Bronchial epithelial cell (primary cell): ENCODE measurements around the gene MRPL48. TPM values are rescaled to one million over a fixed set of nuclear protein-coding genes. Genes with fewer than 3 reads are reported as not detected.
A peak's percentile ranks its signal among the peaks of the same experiment; 100 is the strongest.

Experiments
- DNase-seq: peaks from one replicate; pipeline ENCODE4 v3.0.0-alpha.2; 2010; ENCODE audit warnings: low read depth
- FAIRE-seq: peaks from 2 replicates; lab custom pipeline; 2011; peaks lifted over from hg19 to GRCh38; lab: Jason Lieb, UNC
- H3K27me3 ChIP-seq: 2 replicates; pipeline ENCODE4 v1.5.1; 2011; ENCODE audit warnings: low read length; ENCODE audit not compliant: control insufficient read depth, insufficient read depth
- H3K36me3 ChIP-seq: 2 replicates; pipeline ENCODE4 v1.5.1; 2011; ENCODE audit warnings: low read length; ENCODE audit not compliant: control insufficient read depth, insufficient read depth
- H3K4me3 ChIP-seq: 2 replicates; pipeline ENCODE4 v1.5.1; 2011; ENCODE audit warnings: mild to moderate bottlenecking, low read depth, low read length, control low read depth
- CTCF ChIP-seq: IDR thresholded peaks from 2 replicates; pipeline ENCODE4 v1.5.1; 2011; ENCODE audit warnings: mild to moderate bottlenecking, moderate library complexity, low read length, control low read depth, inconsistent platforms; ENCODE audit not compliant: insufficient read depth, severe bottlenecking
- total RNA-seq: library from RNA; depleted of rRNA; stranded (reverse); fragments of >200 nt; gene quantifications from 2 replicates; pipeline ENCODE4 v1.2.1, GENCODE V29; 2014

The MRPL48 gene
- total RNA-seq, 1 donor from 2014 or later = 37.1 TPM

DNA sequence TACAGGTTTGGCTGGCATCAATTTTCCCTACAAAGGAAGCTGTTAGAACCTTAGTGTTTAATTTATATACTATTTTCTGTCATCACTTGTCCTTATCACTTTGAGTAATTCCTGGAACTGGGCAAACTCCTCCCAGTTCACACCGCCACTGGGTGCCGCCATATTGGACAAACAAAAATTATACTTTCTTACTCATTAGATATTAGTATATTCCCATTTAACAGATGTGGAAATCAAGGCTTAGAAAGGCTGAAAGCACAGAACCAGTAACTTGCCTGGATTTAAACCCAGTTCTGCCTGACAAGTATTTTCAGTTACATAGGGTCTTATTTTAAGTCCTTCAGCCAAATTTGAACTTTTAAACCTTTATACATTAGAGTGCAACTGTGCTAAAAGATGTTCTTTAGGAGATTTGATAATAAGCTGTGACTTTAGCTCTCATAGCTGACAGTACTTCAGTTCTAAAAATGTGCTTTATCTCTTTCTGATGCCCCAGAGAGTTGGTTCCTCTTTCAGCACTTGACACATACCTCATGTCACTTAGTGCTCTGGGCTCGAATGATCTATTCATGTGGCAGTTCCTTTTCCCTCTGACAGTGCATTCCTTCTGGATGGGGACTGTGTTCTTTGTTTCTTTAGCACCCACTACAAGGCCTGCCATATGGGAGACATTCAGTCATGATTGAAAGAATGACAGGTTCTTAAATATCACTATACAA is 63.5 kb downstream of the MRPL48 start:
- H3K27me3 ChIP-seq = no peaks in the 10 kb centered on the region
- no peak for FAIRE-seq
- no peak for TF ChIP-seq CTCF
- H3K36me3 ChIP-seq = no peaks in the 10 kb centered on the region
- no peak for DNase-seq
- no peak overlapping the region for H3K4me3 ChIP-seq

GRCh38 chr11:73852049-73852448 is 64.4 kb downstream of the MRPL48 start:
- Histone ChIP-seq H3K27me3 (no peaks in the 10 kb centered on the region), H3K36me3 (no peaks in the 10 kb centered on the region), H3K4me3 (no peak overlapping the region)
- no peak for TF ChIP-seq CTCF
- no peak for DNase-seq
- no peak for FAIRE-seq

DNA sequence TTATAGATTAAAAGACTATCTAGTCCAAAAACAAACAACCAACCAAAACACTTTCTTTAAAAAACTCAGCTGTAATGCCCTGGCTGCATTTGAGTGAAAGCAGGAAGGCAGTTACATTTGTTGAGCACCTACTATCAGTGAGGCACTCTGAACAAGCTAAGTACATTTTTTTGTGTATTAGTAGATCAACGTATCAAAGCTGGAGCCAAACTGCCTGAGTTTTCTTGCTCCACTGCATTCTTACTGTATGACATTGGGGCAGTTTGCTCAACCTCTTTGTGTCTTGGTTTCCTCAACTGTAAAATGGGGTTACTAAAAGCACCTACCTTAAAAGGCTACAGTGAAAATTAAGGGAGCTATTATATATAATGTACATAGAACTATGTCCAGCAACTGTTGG is 67.0 kb downstream of the MRPL48 start:
- no peak for TF ChIP-seq CTCF
- no peak for FAIRE-seq

GRCh38 chr11:73856031-73856567 is 68.4 kb downstream of the MRPL48 start:
- Histone ChIP-seq H3K4me3 (no peak overlapping the region), H3K27me3 (no peaks in the 10 kb centered on the region), H3K36me3 (no peaks in the 10 kb centered on the region)
- no peak for TF ChIP-seq CTCF
- DNase-seq (no peak), FAIRE-seq (no peak)

More for the DNA sequence above, 67.0 kb downstream of the MRPL48 start:
- DNase-seq = peak; percentile 90
- H3K36me3 ChIP-seq = no peaks in the 10 kb centered on the region
- H3K4me3 ChIP-seq = no peak overlapping the region
- H3K27me3 ChIP-seq = no peaks in the 10 kb centered on the region

- TF ChIP-seq CTCF = no peak
- DNase-seq (no peak), FAIRE-seq (no peak)
- Histone ChIP-seq H3K4me3 (no peak overlapping the region), H3K36me3 (peaks cover 4% of the 10 kb centered on the region), H3K27me3 (no peaks in the 10 kb centered on the region)
These were observed 72.0 kb downstream of the MRPL48 start for GRCh38 chr11:73859671-73860070.
